HG03457 (cell line): ENCODE data around the gene MRPL48.
"Not testable (repeated sequence)": the region's sequence is repeated elsewhere in the genome, so short reads cannot be mapped to it uniquely, and the experiment has no call there.

ENCODE experiments used
- ATAC-seq: cut with Tn5 transposase; IDR thresholded peaks from one replicate; pipeline ENCODE4 v1.9.1; 2021; ENCODE audit warnings: moderate number of reproducible peaks; ENCODE audit not compliant: unreplicated experiment

Gene MRPL48

GRCh38 chr11:73833067-73833466, 45.4 kb downstream of the MRPL48 start:
- ATAC-seq = no peak

- no peak for ATAC-seq
These were observed 50.9 kb downstream of the MRPL48 start for GRCh38 chr11:73838443-73839122.

DNA sequence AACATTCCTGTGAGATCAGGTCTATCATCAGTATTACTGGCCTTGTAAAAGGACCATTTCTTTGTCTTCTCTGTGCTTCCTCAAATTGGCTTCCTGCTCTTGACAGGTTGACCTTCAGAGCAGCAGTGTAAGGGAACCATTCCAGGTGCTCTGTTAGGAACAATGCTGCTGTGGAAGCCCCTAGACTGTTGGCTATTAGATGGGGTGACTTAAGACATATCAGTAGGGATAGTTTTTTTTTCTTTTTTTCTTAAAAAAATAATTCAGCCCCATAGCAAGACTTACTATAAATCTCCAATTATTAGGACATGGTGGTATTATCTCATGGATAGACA, 51.4 kb downstream of the MRPL48 start:
- no peak for ATAC-seq

DNA sequence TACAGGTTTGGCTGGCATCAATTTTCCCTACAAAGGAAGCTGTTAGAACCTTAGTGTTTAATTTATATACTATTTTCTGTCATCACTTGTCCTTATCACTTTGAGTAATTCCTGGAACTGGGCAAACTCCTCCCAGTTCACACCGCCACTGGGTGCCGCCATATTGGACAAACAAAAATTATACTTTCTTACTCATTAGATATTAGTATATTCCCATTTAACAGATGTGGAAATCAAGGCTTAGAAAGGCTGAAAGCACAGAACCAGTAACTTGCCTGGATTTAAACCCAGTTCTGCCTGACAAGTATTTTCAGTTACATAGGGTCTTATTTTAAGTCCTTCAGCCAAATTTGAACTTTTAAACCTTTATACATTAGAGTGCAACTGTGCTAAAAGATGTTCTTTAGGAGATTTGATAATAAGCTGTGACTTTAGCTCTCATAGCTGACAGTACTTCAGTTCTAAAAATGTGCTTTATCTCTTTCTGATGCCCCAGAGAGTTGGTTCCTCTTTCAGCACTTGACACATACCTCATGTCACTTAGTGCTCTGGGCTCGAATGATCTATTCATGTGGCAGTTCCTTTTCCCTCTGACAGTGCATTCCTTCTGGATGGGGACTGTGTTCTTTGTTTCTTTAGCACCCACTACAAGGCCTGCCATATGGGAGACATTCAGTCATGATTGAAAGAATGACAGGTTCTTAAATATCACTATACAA, 63.5 kb downstream of the MRPL48 start:
- no peak for ATAC-seq

DNA sequence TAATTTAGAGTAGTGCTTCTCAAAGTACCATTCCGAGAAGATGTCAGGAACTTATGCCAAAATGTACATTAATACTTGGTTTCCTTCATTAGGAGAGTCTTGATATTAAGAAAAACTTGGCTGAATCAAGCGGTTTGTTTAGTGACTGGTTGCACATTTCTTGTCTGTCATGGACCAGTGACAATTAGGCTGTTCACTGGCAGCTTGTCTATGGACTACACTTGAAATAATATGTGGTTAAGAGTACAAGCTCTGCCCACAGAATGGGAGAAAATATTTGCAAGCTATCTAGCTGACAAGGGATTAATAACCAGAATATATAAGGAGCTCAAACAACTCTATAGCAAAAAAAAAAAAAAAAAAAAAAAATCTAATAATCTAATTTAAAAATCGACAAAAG, 64.4 kb downstream of the MRPL48 start:
- no peak for ATAC-seq

- ATAC-seq = no peak
These were observed 67.0 kb downstream of the MRPL48 start for GRCh38 chr11:73854680-73855079.

DNA sequence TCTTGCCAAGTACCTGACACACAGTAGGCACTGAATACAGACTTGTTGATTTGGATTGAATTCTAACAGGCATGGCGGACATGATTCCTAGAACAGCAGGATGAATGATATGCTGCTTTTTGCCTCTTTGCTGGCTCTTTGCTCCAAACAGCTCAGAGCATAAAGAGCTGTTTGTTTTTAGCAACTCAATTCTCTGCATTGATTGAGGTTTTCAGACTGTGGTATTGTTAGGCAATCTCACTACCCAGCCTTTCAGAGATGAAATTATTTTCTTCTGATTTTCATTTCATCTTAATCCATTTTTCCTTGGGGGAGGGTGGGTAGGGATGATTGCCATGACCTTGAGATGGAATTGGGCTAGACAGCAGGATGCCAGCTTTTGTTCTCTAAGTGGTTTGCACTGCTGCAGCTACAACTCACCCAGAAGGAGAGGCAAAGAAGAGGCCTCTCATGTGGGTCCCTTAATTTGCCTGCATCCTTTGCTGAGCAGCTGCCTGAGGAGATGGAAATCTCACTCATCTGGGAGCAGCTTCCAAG, 68.4 kb downstream of the MRPL48 start:
- ATAC-seq = no peak

- ATAC-seq = no peak
These were observed 72.0 kb downstream of the MRPL48 start for GRCh38 chr11:73859671-73860070.

DNA sequence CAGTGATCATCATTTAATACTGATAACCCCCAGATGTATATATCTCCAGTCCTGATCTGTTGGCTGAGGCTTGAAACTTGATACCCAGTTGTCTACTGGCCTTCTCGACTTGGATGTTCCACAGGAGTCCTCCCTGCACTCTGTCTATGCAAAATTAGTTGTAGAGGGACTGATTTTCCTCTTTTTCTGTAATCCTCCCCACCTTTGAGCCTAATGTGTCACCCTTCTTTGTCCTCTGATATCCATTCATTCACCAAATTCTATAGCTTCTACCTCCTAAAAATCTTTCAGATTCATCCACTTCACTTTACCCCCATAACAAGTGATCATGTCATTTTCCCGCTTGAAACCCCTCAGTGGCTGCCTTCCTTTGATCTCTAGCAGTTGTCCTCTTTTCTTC, 72.5 kb downstream of the MRPL48 start:
- no peak for ATAC-seq

DNA sequence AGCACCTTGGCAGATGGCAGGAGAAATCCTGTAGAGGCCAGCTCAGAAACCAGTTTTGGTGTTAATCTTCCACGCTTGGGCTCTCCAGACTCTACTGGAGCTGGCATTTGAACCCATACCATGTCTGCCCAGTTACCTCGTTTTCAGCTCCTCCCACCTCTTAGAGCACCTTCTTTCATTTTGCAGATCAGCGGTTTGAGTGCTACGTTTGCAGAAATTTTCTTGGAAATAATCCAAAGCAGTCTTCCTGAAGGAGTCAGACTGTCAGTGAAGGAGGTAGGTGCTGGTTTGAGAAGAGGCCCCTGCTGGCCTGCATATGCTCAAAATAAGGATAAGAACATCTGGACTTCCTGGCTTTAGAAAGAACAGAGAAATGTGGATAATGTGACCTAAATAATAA, 75.3 kb downstream of the MRPL48 start:
- ATAC-seq = no peak

DNA sequence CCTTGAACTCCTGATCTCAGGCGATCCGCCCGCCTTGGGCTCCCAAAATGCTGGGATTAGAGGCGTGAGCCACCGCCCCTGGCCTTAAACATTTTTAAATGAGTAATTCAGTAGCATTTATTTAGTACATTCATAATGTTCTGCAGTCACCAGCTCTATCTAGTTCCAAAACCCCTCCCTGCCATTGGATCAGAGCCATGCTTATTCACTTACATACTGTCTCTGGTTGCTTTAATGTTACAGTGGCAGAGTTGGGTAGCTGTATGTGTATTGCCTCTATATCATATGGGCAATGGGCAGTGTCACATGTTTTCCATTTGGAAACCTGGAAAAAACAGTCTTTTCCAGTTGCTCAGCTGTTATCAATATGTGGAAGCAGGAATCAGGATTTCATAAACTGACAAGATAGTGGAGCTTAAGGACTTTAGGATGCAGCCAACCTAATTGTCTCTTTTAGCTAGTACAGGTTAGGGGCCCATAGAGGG, 78.5 kb downstream of the MRPL48 start:
- no peak for ATAC-seq

DNA sequence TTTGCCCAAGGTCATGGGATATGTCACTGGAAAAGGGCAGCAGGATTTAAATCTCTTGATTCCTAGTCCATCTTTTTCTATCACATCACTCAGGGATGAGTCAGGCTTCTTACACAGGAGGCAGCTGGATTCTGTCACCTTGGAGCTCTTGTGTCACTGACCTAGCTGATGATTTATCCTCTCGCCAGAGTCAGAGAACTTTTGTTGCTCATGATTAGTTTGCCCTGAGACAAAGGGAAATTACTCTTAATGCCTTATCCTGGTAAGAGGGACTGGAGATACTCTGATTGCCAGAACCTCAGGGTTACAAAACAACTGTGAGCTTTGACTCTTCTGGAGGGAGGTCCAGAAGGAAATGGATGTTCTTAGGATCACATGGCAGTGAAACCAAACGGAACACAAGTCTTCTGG, 78.9 kb downstream of the MRPL48 start:
- no peak for ATAC-seq

DNA sequence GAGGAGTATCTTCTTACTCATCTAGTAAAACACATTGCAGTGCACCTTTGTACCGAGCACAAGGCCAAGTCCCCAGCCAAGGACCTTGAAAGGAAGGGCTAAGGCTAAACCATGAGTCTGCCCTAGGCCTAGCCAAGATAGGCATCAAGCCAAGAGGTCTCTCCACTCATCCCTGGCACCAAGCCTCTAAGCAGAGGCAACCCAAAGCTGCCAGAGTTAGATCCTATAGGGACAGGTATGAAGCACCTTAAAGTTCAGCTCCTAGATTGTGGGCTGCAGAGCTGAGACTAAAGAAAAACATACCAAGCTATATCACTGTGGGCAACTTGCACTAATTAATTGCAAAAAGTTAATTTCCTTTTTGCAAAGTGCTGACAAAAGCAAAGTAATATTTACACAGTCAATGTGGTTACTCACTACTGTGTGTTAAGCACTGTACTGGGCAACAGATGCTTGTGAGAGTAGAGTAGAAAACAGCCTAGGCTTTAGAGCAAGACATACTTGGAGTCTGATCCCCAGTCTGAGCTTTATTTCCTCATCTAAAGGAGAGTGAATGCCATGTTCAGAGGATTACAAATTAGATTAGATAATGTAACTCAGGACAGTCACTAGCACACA, 81.8 kb downstream of the MRPL48 start:
- ATAC-seq = no peak

- ATAC-seq = no peak
These were observed 82.6 kb downstream of the MRPL48 start for GRCh38 chr11:73870261-73870660.

DNA sequence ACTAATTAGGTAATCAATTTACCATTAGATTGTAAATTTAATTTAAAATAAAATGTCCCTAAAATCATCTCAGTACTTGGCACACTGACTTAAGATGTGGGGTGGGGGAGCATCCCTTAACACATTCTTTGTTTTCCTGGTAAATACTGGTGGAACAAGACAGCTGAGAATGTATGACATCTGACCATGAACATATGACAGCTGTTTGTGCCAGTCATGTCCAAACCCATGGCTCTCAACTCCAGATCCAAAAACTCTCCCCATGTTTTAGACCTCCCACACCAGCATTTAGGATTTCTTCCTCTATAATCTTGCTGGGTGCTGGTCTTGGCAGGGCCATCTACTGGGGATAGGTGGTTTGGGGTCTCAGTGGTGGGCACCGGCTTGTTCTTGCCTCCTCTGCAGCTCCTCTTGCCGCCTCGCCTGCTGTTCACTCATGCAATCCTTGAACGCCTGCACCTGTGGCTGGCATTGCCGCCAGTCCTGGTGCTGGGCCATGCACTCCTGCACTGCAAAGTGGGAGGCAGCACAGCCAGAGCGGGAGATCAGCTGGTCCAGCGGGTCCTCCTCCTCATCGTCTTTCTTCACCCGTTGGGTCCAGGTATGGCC, 85.2 kb downstream of the MRPL48 start:
- ATAC-seq = no peak

- no peak for ATAC-seq
These were observed 87.7 kb downstream of the MRPL48 start for GRCh38 chr11:73875380-73875779.

GRCh38 chr11:73875840-73876239, 88.2 kb downstream of the MRPL48 start:
- ATAC-seq = no peak

DNA sequence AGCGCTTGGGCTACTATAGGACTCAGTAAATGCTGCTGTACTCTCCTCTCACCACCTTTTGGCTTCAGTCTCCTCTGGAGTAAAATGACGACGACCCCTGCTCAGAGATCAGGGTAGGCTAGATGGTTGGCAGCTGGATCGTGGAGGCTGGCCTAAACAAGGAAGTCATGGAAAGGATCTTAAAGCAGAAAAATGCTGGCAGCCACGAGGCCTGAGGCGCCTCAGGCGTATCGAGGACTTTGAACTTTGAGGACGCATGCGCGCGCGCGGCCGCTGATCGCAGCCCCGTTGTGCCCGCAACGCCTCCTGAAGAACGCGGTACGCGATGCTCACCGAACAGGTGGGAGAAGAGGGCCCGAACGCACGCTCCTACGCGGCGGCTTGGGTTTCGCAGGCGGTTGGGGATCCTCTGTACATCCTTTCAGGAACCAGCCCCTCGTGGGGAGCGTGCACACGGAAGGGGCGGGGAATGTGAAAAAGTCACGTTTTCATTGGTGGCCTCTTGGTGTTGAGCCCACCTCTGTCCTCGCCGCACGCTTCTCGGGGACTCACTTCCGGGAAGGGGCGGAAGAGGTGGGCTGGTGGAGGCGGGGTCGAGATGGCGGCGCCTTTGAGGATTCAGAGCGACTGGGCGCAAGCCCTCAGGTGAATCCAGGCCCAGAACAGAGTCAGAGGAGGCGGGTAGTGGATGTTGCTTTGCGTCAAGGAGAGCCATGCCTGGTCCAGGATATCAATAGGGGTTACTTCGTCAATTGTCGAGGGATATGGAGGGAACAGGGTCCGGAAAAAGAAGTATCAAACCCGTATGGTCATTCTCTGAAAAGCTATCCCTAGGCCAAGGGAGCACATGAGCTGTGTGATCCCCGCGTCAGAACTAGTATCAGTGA, 89.0 kb downstream of the MRPL48 start, which contains the start of the genes COA4 and PAAF1:
COA4 (minus strand) TSS at position 423 of the 887 bp plus-strand sequence. CDS start 3,468 bp downstream, outside the sequence.
PAAF1 (plus strand) TSS at position 576 of the 887 bp plus-strand sequence; CDS start at position 599, 23 bp downstream.
- peak; percentile 91 for ATAC-seq

DNA sequence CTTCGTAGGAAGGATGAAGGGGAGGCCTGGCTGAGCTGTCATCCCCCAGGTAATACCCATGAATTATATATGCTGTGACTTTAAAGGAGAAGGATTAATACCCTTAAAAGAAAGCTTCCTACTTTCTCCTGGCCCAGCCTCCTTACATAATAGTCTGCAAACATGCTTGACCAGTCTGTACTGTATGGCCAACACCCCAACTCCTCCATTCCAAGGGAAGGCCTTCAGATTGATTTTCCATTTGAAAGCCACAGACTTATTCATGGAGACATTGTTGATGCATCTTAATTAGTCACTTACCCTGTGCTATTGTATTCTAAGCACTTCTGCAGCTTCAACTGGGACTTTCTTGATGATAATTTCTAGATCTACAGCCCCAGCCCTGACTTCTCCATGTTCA, 91.1 kb downstream of the MRPL48 start:
- no peak for ATAC-seq

GRCh38 chr11:73880449-73880848, 92.8 kb downstream of the MRPL48 start:
- ATAC-seq = not testable (repeated sequence)
